GM21786 (cell line): ENCODE data around the gene MRPL36.
A peak's percentile ranks its signal among the peaks of the same experiment; 100 is the strongest.
"Not testable (repeated sequence)": the region's sequence is repeated elsewhere in the genome, so short reads cannot be mapped to it uniquely, and the experiment has no call there.

ENCODE experiments used
- ATAC-seq: cut with Tn5 transposase; IDR thresholded peaks from one replicate; pipeline ENCODE4 v1.9.1; 2021; ENCODE audit not compliant: unreplicated experiment

The MRPL36 gene

GRCh38 chr5:1815881-1816292, 16.2 kb upstream of the MRPL36 start:
- ATAC-seq, result no peak

- no peak for ATAC-seq
These were observed 15.6 kb upstream of the MRPL36 start for GRCh38 chr5:1815071-1815786.

- no peak for ATAC-seq
These were observed 14.8 kb upstream of the MRPL36 start for GRCh38 chr5:1814183-1815020.

GRCh38 chr5:1810581-1811101, 11.0 kb upstream of the MRPL36 start:
- no peak for ATAC-seq

GRCh38 chr5:1809416-1810035, 9.9 kb upstream of the MRPL36 start:
- ATAC-seq, result no peak

GRCh38 chr5:1808439-1808838, 8.8 kb upstream of the MRPL36 start:
- ATAC-seq, result no peak

- ATAC-seq, result no peak
These were observed 8.0 kb upstream of the MRPL36 start for GRCh38 chr5:1807451-1808185.

- no peak for ATAC-seq
These were observed 7.3 kb upstream of the MRPL36 start for GRCh38 chr5:1806974-1807373.

GRCh38 chr5:1806199-1806598, 6.6 kb upstream of the MRPL36 start:
- no peak for ATAC-seq

- no peak for ATAC-seq
These were observed 6.1 kb upstream of the MRPL36 start for GRCh38 chr5:1805736-1806135.

- no peak for ATAC-seq
These were observed 5.7 kb upstream of the MRPL36 start for GRCh38 chr5:1805326-1805725.

- no peak for ATAC-seq
These were observed 4.5 kb upstream of the MRPL36 start for GRCh38 chr5:1804001-1804690.

GRCh38 chr5:1803192-1803591, 3.6 kb upstream of the MRPL36 start:
- ATAC-seq, result no peak

- no peak for ATAC-seq
These were observed 2.3 kb upstream of the MRPL36 start for GRCh38 chr5:1801967-1802295.

GRCh38 chr5:1801222-1801966, 1.8 kb upstream of the MRPL36 start, which contains the start of gene NDUFS6:
TSS of gene NDUFS6 (plus strand) at chr5:1801407. CDS start at chr5:1801418, 11 bp downstream.
- peak; percentile 54 for ATAC-seq

- peak; percentile 38 for ATAC-seq
These were observed 1.0 kb upstream of the MRPL36 start for GRCh38 chr5:1800472-1801221.

GRCh38 chr5:1799110-1799601, 481 bp downstream of the MRPL36 start:
- ATAC-seq, result peak; percentile 29

- ATAC-seq, result not testable (repeated sequence)
These were observed 1.0 kb downstream of the MRPL36 start for GRCh38 chr5:1798589-1798988.

- no peak for ATAC-seq
These were observed 1.8 kb downstream of the MRPL36 start for GRCh38 chr5:1797855-1798254.
